H9 (cell line): ENCODE measurements around the gene DUS2. TPM values are rescaled to one million over a fixed set of nuclear protein-coding genes. Genes with fewer than 3 reads are reported as not detected.

Source experiments
- DNase-seq: peaks from one replicate; pipeline ENCODE4 v3.0.0-alpha.2; 2017
- H2AFZ ChIP-seq: one replicate; pipeline ENCODE4 v1.6.1; 2013; ENCODE audit warnings: mild to moderate bottlenecking, low read length, control low read depth, moderate library complexity
- H2AK5ac ChIP-seq: 2 replicates; pipeline ENCODE4 v1.6.1; 2013; ENCODE audit warnings: low read length, control low read depth, mixed read lengths; ENCODE audit not compliant: insufficient read length
- H2BK120ac ChIP-seq: one replicate; pipeline ENCODE4 v1.6.1; 2013; ENCODE audit warnings: low read depth, mild to moderate bottlenecking, low read length, control low read depth, inconsistent platforms; ENCODE audit not compliant: poor library complexity, severe bottlenecking
- H2BK12ac ChIP-seq: 2 replicates; pipeline ENCODE4 v1.6.1; 2013; ENCODE audit warnings: low read length, control low read depth, mixed read lengths, low read depth; ENCODE audit not compliant: insufficient read length
- H2BK15ac ChIP-seq: 2 replicates; pipeline ENCODE4 v1.6.1; 2013; ENCODE audit warnings: low read depth, low read length, control low read depth
- H2BK20ac ChIP-seq: one replicate; pipeline ENCODE4 v1.6.1; 2013; ENCODE audit warnings: low read depth, mild to moderate bottlenecking, low read length, control low read depth, inconsistent platforms; ENCODE audit not compliant: poor library complexity, severe bottlenecking
- H2BK5ac ChIP-seq: 2 replicates; pipeline ENCODE4 v1.6.1; 2013; ENCODE audit warnings: low read length, control low read depth, mixed read lengths; ENCODE audit not compliant: insufficient read length
- H3K14ac ChIP-seq: 2 replicates; pipeline ENCODE4 v1.6.1; 2013; ENCODE audit warnings: low read length, control low read depth; ENCODE audit not compliant: insufficient read depth
- H3K18ac ChIP-seq: 2 replicates; pipeline ENCODE4 v1.6.1; 2013; ENCODE audit warnings: low read depth, mild to moderate bottlenecking, mixed read lengths, low read length, control low read depth; ENCODE audit not compliant: insufficient read length
- H3K23ac ChIP-seq: 2 replicates; pipeline ENCODE4 v1.6.1; 2013; ENCODE audit warnings: low read length, control low read depth, mixed read lengths, low read depth; ENCODE audit not compliant: insufficient read length
- H3K23me2 ChIP-seq: 2 replicates; pipeline ENCODE4 v1.6.1; 2013; ENCODE audit warnings: low read depth, mild to moderate bottlenecking, mixed read lengths, low read length, control low read depth; ENCODE audit not compliant: insufficient read length, poor library complexity, severe bottlenecking
- H3K27ac ChIP-seq: 2 replicates; pipeline ENCODE4 v1.5.1; 2013; ENCODE audit warnings: low read length, control low read depth, mixed read lengths, low read depth; ENCODE audit not compliant: insufficient read length
- H3K27me3 ChIP-seq: 2 replicates; pipeline ENCODE4 v1.6.1; 2013; ENCODE audit warnings: low read length, control low read depth, inconsistent platforms; ENCODE audit not compliant: insufficient read depth
- H3K4ac ChIP-seq: 2 replicates; pipeline ENCODE4 v1.6.1; 2013; ENCODE audit warnings: low read depth, mild to moderate bottlenecking, control low read depth, inconsistent platforms, low read length, moderate library complexity
- H3K4me1 ChIP-seq: 2 replicates; pipeline ENCODE4 v1.6.1; 2013; ENCODE audit warnings: low read length, control low read depth, inconsistent platforms; ENCODE audit not compliant: insufficient read depth
- H3K4me2 ChIP-seq: 2 replicates; pipeline ENCODE4 v1.6.1; 2013; ENCODE audit warnings: low read length, control low read depth, mixed read lengths; ENCODE audit not compliant: insufficient read length, insufficient read depth
- H3K56ac ChIP-seq: 2 replicates; pipeline ENCODE4 v1.6.1; 2013; ENCODE audit warnings: low read depth, mild to moderate bottlenecking, mixed read lengths, low read length, control low read depth; ENCODE audit not compliant: insufficient read length
- H3K79me1 ChIP-seq: 2 replicates; pipeline ENCODE4 v1.6.1; 2013; ENCODE audit warnings: low read depth, mild to moderate bottlenecking, moderate library complexity, low read length, control low read depth, inconsistent platforms; ENCODE audit not compliant: insufficient read depth, poor library complexity, severe bottlenecking
- H3K79me2 ChIP-seq: 2 replicates; pipeline ENCODE4 v1.6.1; 2013; ENCODE audit warnings: low read length, control low read depth, inconsistent platforms; ENCODE audit not compliant: insufficient read depth
- H3K9ac ChIP-seq: 2 replicates; pipeline ENCODE4 v1.6.1; 2013; ENCODE audit warnings: low read length, control low read depth, mixed read lengths; ENCODE audit not compliant: insufficient read length; ENCODE audit errors: extremely low read depth
- H3K9me3 ChIP-seq: one replicate; pipeline ENCODE4 v1.6.1; 2013; ENCODE audit warnings: low read depth, low read length, inconsistent platforms; ENCODE audit not compliant: control insufficient read depth
- H3T11ph ChIP-seq: one replicate; pipeline ENCODE4 v1.6.1; 2013; ENCODE audit warnings: mild to moderate bottlenecking, low read length, control low read depth, inconsistent platforms
- H4K20me1 ChIP-seq: one replicate; pipeline ENCODE4 v1.6.1; 2013; ENCODE audit not compliant: control insufficient read depth, insufficient read length, insufficient read depth
- H4K5ac ChIP-seq: 2 replicates; pipeline ENCODE4 v1.6.1; 2013; ENCODE audit warnings: low read depth, mild to moderate bottlenecking, mixed read lengths, low read length, control low read depth; ENCODE audit not compliant: insufficient read length
- H4K8ac ChIP-seq: replicated peaks from 2 replicates; pipeline ENCODE4 v1.6.1; 2013; ENCODE audit warnings: low read length, control low read depth, mixed read lengths, low read depth; ENCODE audit not compliant: insufficient read length
- H4K91ac ChIP-seq: 2 replicates; pipeline ENCODE4 v1.6.1; 2013; ENCODE audit warnings: low read depth, mild to moderate bottlenecking, moderate library complexity, mixed read lengths, low read length, control low read depth; ENCODE audit not compliant: insufficient read length
- H3K27ac Mint-ChIP-seq, 3 experiments: 2 replicates in 2 of 3; 3 replicates in 1 of 3; pipeline ENCODE4 v1.8.0; 2020 to 2021; ENCODE audit warnings: mixed read lengths in 3 of 3, mild to moderate bottlenecking in 1 of 3, moderate library complexity in 1 of 3
- H3K27me3 Mint-ChIP-seq: 2 replicates; pipeline ENCODE4 v1.8.0; 2021; ENCODE audit warnings: low read depth, mild to moderate bottlenecking, moderate library complexity, mixed read lengths
- H3K36me3 Mint-ChIP-seq, 3 experiments: 2 replicates in 2 of 3; 3 replicates in 1 of 3; pipeline ENCODE4 v1.8.0; 2020 to 2021; ENCODE audit warnings: low read depth in 3 of 3, mixed read lengths in 3 of 3; ENCODE audit not compliant: insufficient read depth in 1 of 3
- H3K4me1 Mint-ChIP-seq, 2 experiments: 2 replicates each; pipeline ENCODE4 v1.8.0; 2020; ENCODE audit warnings: mixed read lengths in 2 of 2
- H3K4me3 Mint-ChIP-seq, 2 experiments: 2 replicates in 1 of 2; 3 replicates in 1 of 2; pipeline ENCODE4 v1.8.0; 2020 to 2021; ENCODE audit warnings: mild to moderate bottlenecking in 2 of 2, mixed read lengths in 2 of 2, moderate library complexity in 1 of 2
- H3K9me3 Mint-ChIP-seq, 2 experiments: 2 replicates in 1 of 2; 3 replicates in 1 of 2; pipeline ENCODE4 v1.8.0; 2020; ENCODE audit warnings: mild to moderate bottlenecking in 2 of 2, mixed read lengths in 2 of 2, moderate library complexity in 1 of 2
- CTCF ChIP-seq: fragments of 200-600 bp; sonication (generic); conservative IDR thresholded peaks from 3 replicates; pipeline ENCODE4 v1.8.0; 2021; ENCODE audit warnings: antibody characterized with exemption, mild to moderate bottlenecking
- whole genome bisulfite sequencing: extraction: QIAGEN DNeasy Blood & Tissue Kit; methylation state at CpG from one replicate; pipeline ENCODE4 v1.1.7; 2013; ENCODE audit warnings: missing lambda C conversion rate, low lambda C conversion rate, mixed read lengths; ENCODE audit not compliant: insufficient read length; ENCODE audit errors: extremely low coverage; 5-methylcytosine and 5-hydroxymethylcytosine counted together
- total RNA-seq: library from RNA; stranded (reverse); gene quantifications from 2 replicates; pipeline ENCODE4 v1.2.1, GENCODE V29; 2021

Gene DUS2
- total RNA-seq, 1 experiment from 2014 or later: 28.5 TPM

DNA sequence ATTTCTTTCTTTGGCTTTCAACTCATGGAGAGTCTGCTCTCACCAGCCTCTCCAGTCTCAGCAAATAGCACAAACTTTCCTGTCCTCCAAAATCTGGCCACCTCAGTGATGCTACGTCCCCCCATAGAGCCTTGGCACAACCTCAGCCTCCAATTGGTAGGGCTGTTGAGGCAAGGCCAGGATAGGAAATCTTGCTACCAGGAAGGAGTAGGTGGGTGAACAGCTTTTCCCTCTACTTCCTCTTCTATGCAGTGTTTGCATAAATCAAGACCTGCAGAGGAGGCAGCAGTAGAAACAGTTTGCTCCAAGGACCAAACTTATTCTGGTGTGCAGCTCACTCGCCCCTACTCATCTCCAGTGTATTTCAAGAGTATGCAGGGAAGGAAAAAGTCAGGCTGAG, 23.1 kb upstream of the DUS2 start:
- no peaks in the 10 kb centered on the region; a peak in 1 of 5 replicates for H3K9me3 Mint-ChIP-seq
- Histone ChIP-seq H2BK5ac (no peak overlapping the region), H4K5ac (no peak overlapping the region), H3K79me1 (no peaks in the 10 kb centered on the region), H3K79me2 (no peaks in the 10 kb centered on the region), H3K4ac (no peak overlapping the region), H2BK12ac (no peak overlapping the region), H3K23ac (no peak overlapping the region), H3K18ac (no peak overlapping the region), H4K8ac (no peak overlapping the region), H3K23me2 (no peaks in the 10 kb centered on the region), H3K27me3 (no peaks in the 10 kb centered on the region), H3K14ac (no peak overlapping the region), H3K4me1 (0 out of 2 replicates have a peak, but pooled peaks cover 2% of the 10 kb centered on the region), H3K4me2 (no peak overlapping the region), H2AK5ac (no peak overlapping the region), H3K9ac (no peak overlapping the region), H2BK15ac (no peak overlapping the region), H4K20me1 (no peaks in the 10 kb centered on the region), H2AFZ (no peak overlapping the region), H3T11ph (no peak overlapping the region), H3K56ac (no peak overlapping the region), H4K91ac (no peak overlapping the region), H3K9me3 (no peaks in the 10 kb centered on the region), H3K27ac (no peak overlapping the region), H2BK120ac (no peak overlapping the region), H2BK20ac (no peak overlapping the region)
- peaks cover 6% of the 10 kb centered on the region for H3K27me3 Mint-ChIP-seq
- no peak for DNase-seq
- peaks cover 0 to 4% of the 10 kb centered on the region in 2 experiments; a peak in 2 of 4 replicates for H3K4me1 Mint-ChIP-seq
- no CpG with 5 or more reads among the region's 2 CpGs for WGBS
- H3K27ac Mint-ChIP-seq: no peak overlapping the region; a peak in 1 of 7 replicates
- H3K4me3 Mint-ChIP-seq: no peak overlapping the region
- H3K36me3 Mint-ChIP-seq: peaks cover 0 to 3% (median 0%) of the 10 kb centered on the region in 3 experiments; a peak in 2 of 7 replicates
- no peak for TF ChIP-seq CTCF
